NB4 (cell line): Measurements from ENCODE around the gene HELB.

Source experiments
- MYC ChIP-seq: IDR thresholded peaks from 2 replicates; pipeline ENCODE4 v1.6.1; 2011; ENCODE audit warnings: low read depth, low read length
- POLR2A ChIP-seq: IDR thresholded peaks from 2 replicates; pipeline ENCODE4 v1.6.1; 2011; ENCODE audit warnings: mild to moderate bottlenecking; ENCODE audit not compliant: insufficient read length; ENCODE audit errors: extremely low read depth
- TF ChIP-seq, protein P1 (sequence below): IDR thresholded peaks from one replicate; pipeline ENCODE4 v1.5.1; 2012; ENCODE audit warnings: low read depth, low read length

DNA sequence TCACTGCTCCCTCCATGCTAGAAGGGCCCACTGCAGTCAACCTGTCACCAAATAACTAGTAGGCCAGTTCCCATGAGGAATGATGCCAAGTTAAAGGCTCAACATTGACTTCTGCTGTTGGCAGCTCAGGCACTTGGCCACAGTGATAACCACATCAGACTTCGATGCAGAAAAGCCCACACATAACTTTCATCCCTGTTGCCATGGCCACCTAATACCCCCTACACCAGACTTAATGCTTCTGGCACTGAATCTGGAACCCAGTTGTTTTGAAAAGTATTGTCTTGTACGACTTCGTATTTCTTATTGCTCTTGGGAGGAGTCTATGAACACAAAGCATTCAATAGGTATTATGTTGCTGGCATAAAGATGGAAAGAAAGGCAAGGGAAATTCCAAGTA, 44.3 kb upstream of the HELB start:
- TF ChIP-seq, protein P1, sequence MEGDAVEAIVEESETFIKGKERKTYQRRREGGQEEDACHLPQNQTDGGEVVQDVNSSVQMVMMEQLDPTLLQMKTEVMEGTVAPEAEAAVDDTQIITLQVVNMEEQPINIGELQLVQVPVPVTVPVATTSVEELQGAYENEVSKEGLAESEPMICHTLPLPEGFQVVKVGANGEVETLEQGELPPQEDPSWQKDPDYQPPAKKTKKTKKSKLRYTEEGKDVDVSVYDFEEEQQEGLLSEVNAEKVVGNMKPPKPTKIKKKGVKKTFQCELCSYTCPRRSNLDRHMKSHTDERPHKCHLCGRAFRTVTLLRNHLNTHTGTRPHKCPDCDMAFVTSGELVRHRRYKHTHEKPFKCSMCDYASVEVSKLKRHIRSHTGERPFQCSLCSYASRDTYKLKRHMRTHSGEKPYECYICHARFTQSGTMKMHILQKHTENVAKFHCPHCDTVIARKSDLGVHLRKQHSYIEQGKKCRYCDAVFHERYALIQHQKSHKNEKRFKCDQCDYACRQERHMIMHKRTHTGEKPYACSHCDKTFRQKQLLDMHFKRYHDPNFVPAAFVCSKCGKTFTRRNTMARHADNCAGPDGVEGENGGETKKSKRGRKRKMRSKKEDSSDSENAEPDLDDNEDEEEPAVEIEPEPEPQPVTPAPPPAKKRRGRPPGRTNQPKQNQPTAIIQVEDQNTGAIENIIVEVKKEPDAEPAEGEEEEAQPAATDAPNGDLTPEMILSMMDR: no peak
- TF ChIP-seq POLR2A (no peak), MYC (no peak)
